ENCODE measurements around the gene IL1RN. TPM values are rescaled to one million over a fixed set of nuclear protein-coding genes. Genes with fewer than 3 reads are reported as not detected.

Gene IL1RN
- total and polyA plus RNA-seq, 2 of the 8 experiments (the other 6 are each of a cell fraction or from before 2014, with no cell fraction given) = not detected

DNA sequence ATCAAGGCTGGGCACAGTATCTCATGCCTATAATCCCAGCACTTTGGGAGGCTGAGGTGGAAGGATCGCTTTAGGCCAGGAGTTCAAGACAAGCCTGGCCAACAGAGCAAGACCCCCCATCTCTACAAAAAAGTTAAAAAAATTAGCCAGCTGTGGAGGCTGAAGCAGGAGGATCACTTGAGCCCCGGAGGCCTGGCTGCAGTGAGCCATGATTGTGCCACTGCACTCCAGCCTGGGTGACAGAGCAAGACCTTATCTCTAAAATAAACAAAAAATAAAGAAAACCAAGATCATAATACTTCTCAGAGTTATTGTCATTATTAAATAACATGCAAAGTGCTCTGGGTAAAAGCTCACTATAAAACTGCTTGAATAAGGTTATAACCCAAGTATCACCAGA is 14.9 kb downstream of the IL1RN start:
- Histone ChIP-seq H3K4me1 (replicated peaks in 1 of 4; ENCODE audit: control insufficient read depth in 3 of 4, insufficient read depth in 4 of 4, low read length in 3 of 4) (no peaks in the 10 kb centered on the region), H2BK5ac (ENCODE audit: low read depth, low read length) (no peak overlapping the region), H3K4me2 (ENCODE audit: insufficient read depth in 1 of 2, low read depth in 2 of 2, low read length in 2 of 2) (no peak overlapping the region), H2BK20ac (ENCODE audit: low read length) (no peak overlapping the region), H2BK12ac (ENCODE audit: low read depth, low read length) (no peak overlapping the region), H3K4ac (replicated peaks; ENCODE audit: insufficient read length, low read depth, low read length) (no peak overlapping the region), H3K9ac (replicated peaks in 1 of 4; ENCODE audit: extremely low read depth in 1 of 4, low read depth in 3 of 4, low read length in 3 of 4) (no peak overlapping the region), H3K23ac (ENCODE audit: insufficient read length) (no peak overlapping the region), H3K23me2 (ENCODE audit: low read depth, low read length) (no peaks in the 10 kb centered on the region), H2AFZ (ENCODE audit: low read length) (no peak overlapping the region), H3K79me2 (ENCODE audit: control insufficient read depth in 1 of 2, insufficient read depth in 2 of 2, low read length in 2 of 2) (no peaks in the 10 kb centered on the region), H2BK15ac (ENCODE audit: low read length) (no peak overlapping the region), H4K5ac (ENCODE audit: insufficient read length, low read depth, low read length) (no peak overlapping the region), H3K79me1 (ENCODE audit: low read depth, low read length) (no peaks in the 10 kb centered on the region), H2BK120ac (replicated peaks; ENCODE audit: low read depth, low read length) (no peak overlapping the region), H4K8ac (ENCODE audit: extremely low read depth, insufficient read depth, low read length) (no peak overlapping the region), H3K36me3 (ENCODE audit: control insufficient read depth in 2 of 4, insufficient read depth in 4 of 4, low read length in 3 of 4) (no peaks in the 10 kb centered on the region), H3K27ac (ENCODE audit: low read depth, low read length) (no peak overlapping the region), H4K91ac (replicated peaks; ENCODE audit: insufficient read length, low read length) (no peak overlapping the region), H3K27me3 (replicated peaks in 1 of 4; ENCODE audit: control insufficient read depth in 3 of 4, extremely low read depth in 1 of 4, insufficient read depth in 3 of 4, low read length in 3 of 4) (no peaks in the 10 kb centered on the region), H3K14ac (ENCODE audit: insufficient read length) (no peak overlapping the region), H4K20me1 (replicated peaks in 1 of 2; ENCODE audit: control insufficient read depth in 1 of 2, insufficient read depth in 2 of 2, low read length in 2 of 2) (no peaks in the 10 kb centered on the region), H3K9me3 (ENCODE audit: insufficient read depth in 2 of 2, low read depth in 1 of 2, low read length in 1 of 2) (no peaks in the 10 kb centered on the region), H3K4me3 (ENCODE audit: extremely low read depth in 1 of 4, insufficient read depth in 2 of 4, low read depth in 3 of 4, low read length in 4 of 4) (no peak overlapping the region), H3K56ac (replicated peaks; ENCODE audit: insufficient read length, low read depth, low read length) (no peak overlapping the region), H2AK5ac (ENCODE audit: low read depth, low read length) (no peak overlapping the region), H3K18ac (ENCODE audit: extremely low read depth, low read length) (no peak overlapping the region)
- POLR2A ChIA-PET (ENCODE audit: partially characterized antibody) = interaction anchor here (1.3 kb wide), 1 partner anchor 56 kb away, joined by 3 read pairs; no protein-coding TSS in a partner anchor
- FAIRE-seq (no peak), DNase-seq (ENCODE audit: low read depth in 1 of 2, low spot score in 2 of 2) (no peak)
- 86% methylated on average over 2 of the region's 2 CpGs; no CpG with 5 or more reads in 1 of the 2 experiments for WGBS, 2 experiments (ENCODE audit: extremely low coverage in 1 of 2, insufficient coverage in 1 of 2, insufficient read length in 1 of 2, insufficient replicate concordance in 2 of 2, low coverage in 1 of 2, low lambda C conversion rate in 2 of 2, missing lambda C conversion rate in 1 of 2)
- CTCF ChIA-PET (ENCODE audit: partially characterized antibody) = interaction anchor here (0.9 to 12.3 kb wide), 11 partner anchors 15 to 82 kb away, joined by 3 to 253 read pairs (median 9); partner anchors contain the start of gene PSD4
- TF ChIP-seq POLR2AphosphoS5 (IDR thresholded peaks at IDR 0.05; ENCODE audit: low read depth, low read length) (no peak), SP2 (IDR thresholded peaks at IDR 0.05; ENCODE audit: low read length) (no peak)

All from H1 (cell line).